ENCODE measurements around the gene C21orf58.

- TF ChIP-seq POLR2AphosphoS5 (IDR thresholded peaks at IDR 0.05; ENCODE audit: borderline replicate concordance, low read depth, low read length) (peak; percentile 30; the same call in 1 of the 2 replicates), EZH2 (IDR thresholded peaks at IDR 0.05) (no peak), FOXP2 (optimal IDR thresholded peaks at IDR 0.05; ENCODE audit: control extremely low read depth, extremely low read length, insufficient read depth) (no peak)
These were observed 57.7 kb downstream of the C21orf58 start for GRCh38 chr21:46265736-46266525.

Measured in SK-N-MC (cell line).